WI38 (cell line): Measurements from ENCODE around the gene LMF1.
"Not testable (repeated sequence)": the region's sequence is repeated elsewhere in the genome, so short reads cannot be mapped to it uniquely, and the experiment has no call there.

Source experiments
- H3K4me3 ChIP-seq: 2 replicates; pipeline ENCODE4 v1.5.1; 2011; ENCODE audit warnings: low read depth, mild to moderate bottlenecking, control low read depth, low read length
- TF ChIP-seq, protein P1 (sequence below): IDR thresholded peaks from 2 replicates; pipeline ENCODE4 v1.5.1; 2012; ENCODE audit warnings: low read depth, mild to moderate bottlenecking, control low read depth, low read length

LMF1 gene

DNA sequence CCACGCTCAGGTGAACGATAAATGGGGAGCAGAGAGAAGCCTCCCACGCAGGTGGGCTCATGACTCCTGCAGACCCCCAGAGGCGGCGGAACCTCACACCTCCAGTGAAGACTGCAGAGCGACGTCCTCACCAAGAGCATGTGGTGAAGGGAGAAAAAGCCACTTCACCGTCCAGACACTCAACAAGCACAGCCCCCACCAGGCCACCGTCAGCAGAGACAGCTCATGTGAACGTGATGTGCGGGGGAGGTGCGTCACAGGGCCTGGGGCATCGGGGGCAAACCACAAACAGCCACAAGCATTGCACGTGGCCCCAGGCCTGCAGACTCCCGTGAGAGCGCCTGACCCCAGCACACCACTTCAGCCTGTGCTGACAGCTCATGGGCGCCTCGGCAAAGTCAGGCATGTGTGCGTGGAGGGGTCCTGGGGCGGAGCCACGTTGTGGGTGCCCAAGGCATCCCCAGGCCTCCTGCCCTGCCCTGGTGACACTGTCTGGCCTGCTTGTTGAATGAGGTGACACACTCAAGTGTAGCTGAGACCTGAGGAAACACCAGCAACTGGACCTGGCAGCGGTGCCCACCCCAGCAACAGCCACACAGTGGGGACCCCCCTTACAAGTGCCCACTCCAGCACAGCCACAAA is 19.0 kb downstream of the LMF1 start:
- TF ChIP-seq, protein P1, sequence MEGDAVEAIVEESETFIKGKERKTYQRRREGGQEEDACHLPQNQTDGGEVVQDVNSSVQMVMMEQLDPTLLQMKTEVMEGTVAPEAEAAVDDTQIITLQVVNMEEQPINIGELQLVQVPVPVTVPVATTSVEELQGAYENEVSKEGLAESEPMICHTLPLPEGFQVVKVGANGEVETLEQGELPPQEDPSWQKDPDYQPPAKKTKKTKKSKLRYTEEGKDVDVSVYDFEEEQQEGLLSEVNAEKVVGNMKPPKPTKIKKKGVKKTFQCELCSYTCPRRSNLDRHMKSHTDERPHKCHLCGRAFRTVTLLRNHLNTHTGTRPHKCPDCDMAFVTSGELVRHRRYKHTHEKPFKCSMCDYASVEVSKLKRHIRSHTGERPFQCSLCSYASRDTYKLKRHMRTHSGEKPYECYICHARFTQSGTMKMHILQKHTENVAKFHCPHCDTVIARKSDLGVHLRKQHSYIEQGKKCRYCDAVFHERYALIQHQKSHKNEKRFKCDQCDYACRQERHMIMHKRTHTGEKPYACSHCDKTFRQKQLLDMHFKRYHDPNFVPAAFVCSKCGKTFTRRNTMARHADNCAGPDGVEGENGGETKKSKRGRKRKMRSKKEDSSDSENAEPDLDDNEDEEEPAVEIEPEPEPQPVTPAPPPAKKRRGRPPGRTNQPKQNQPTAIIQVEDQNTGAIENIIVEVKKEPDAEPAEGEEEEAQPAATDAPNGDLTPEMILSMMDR: no peak

DNA sequence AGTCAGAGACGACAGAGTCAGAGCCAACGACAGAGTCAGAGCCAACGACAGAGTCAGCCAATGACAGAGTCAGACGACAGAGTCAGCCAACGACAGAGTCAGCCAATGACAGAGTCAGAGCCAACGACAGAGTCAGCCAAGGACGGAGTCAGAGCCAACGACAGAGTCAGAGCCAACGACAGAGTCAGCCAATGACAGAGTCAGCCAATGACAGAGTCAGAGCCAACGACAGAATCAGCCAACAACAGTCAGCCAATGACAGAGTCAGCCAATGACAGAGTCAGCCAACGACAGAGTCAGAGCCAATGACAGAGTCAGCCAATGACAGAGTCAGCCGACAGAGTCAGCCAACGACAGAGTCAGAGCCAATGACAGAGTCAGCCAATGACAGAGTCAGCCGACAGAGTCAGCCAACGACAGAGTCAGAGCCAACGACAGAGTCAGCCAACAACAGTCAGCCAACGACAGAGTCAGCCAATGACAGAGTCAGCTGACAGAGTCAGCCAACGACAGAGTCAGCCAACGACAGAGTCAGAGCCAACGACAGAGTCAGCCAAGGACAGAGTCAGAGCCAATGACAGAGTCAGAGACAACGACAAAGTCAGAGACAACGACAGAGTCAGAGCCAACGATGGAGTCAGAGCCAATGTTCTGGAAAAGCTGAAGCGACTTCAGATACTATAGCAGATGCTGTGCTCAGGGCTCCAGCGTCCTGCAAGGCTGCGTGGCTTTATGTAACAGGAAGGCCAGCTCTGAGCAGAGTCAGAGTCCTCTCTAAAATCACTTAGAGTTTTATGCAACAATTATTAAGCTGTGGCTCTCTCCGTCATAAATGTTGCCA is 19.8 kb downstream of the LMF1 start:
- H3K4me3 ChIP-seq: not testable (repeated sequence)

More for the DNA sequence above, 19.0 kb downstream of the LMF1 start:
- H3K4me3 ChIP-seq: no peak overlapping the region

DNA sequence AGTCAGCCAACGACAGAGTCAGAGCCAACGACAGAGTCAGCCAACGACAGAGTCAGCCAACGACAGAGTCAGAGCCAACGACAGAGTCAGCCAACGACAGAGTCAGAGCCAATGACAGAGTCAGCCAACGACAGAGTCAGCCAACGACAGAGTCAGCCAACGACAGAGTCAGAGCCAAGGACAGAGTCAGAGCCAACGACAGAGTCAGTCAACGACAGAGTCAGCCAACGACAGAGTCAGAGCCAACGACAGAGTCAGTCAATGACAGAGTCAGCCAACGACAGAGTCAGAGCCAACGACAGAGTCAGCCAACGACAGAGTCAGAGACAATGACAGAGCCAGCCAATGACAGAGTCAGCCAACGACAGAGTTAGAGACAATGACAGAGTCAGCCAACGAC is 22.0 kb downstream of the LMF1 start:
- not testable (repeated sequence) for H3K4me3 ChIP-seq

DNA sequence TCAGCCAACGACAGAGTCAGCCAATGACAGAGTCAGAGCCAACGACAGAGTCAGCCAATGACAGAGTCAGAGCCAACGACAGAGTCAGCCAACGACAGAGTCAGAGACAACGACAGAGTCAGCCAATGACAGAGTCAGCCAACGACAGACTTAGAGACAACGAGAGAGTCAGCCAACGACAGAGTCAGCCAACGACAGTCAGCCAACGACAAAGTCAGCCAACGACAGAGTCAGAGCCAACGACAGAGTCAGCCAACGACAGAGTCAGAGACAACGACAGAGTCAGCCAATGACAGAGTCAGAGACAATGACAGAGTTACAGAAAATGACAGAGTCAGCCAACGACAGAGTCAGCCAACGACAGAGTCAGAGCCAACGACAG is 22.9 kb downstream of the LMF1 start:
- H3K4me3 ChIP-seq: not testable (repeated sequence)

DNA sequence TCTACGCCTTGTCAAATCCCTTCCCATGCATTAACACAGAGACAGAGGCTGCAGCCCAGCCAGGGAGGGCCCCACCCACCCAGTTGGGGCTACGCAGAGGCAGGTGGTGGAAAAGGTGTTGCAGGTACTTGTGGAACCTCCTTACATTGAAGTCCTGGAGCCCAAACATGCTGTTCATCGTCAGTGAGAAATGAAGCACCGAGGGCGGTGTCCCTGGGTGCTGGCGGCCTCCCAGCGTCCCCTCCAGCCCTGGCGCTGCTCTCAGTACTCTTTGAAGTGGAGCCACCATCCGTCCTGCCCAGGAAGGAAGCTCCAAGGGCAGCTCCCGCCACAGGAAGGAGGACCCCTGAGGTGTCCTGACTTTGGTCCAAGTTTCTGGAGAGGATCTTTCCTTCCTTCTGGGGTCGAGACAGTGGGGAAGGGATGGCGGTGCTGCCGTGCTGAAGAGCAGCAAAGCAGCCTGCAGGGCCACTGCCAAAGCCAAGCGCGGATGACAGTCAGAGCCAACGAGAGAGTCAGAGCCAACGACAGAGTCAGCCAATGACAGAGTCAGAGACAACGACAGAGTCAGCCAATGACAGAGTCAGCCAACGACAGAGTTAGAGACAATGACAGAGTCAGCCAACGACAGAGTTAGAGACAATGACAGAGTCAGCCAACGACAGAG is 23.4 kb downstream of the LMF1 start:
- TF ChIP-seq, protein P1: no peak
- no peak overlapping the region for H3K4me3 ChIP-seq

DNA sequence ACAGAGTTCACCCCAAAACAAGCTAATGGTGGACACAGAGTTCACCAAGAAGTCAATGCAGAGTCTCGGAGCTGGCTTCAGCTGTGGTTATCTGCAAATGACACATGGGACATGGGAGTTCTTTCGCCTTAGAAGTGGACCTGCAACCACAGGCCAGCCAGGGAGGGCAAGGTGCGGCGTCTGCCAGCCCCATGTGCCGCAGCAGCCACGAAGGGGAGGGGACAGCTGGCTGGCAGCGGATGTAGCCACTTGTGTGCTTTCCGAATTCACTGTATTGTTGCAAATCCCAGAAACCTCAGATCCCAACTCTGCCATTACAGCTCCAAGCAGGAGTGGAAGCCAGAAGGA is 24.8 kb downstream of the LMF1 start:
- TF ChIP-seq, protein P1: no peak
- H3K4me3 ChIP-seq: no peak overlapping the region

DNA sequence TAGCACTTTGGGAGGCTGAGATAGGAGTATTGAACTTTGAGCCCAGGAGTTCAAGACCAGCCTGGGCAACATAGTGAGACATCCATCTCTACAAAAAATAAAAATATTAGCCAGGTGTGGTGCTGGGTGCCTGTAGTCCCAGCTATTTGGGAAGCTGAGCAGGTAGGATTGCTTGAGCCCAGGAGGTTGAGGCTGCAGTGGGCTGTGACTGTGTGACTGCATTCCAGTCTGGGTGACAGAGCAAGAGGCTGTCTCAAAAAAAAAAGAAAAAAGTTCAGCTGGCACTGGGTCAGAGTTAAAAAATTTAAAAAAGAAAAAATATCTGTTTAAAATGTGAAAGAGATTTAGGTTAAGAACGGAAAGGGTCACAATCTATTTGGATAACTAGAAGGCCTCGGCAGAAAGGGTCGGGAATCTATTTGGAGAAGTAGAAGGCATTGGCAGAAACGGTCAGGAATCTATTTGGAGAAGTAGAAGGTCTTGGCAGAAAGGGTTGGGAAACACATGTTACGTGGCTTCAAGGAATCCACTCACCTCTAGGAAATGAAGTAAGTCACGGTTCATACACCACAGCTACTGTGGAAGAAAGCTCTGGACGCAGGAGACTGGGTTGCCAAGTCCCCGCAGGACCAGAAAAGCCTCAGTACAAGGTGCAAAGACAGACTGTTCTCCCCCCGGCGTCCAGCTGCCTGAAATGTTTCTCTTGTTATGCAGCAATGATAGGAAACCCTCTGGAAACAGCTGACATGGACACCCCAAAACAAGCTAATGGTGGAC is 25.3 kb downstream of the LMF1 start:
- TF ChIP-seq, protein P1: no peak
- H3K4me3 ChIP-seq: no peak overlapping the region

DNA sequence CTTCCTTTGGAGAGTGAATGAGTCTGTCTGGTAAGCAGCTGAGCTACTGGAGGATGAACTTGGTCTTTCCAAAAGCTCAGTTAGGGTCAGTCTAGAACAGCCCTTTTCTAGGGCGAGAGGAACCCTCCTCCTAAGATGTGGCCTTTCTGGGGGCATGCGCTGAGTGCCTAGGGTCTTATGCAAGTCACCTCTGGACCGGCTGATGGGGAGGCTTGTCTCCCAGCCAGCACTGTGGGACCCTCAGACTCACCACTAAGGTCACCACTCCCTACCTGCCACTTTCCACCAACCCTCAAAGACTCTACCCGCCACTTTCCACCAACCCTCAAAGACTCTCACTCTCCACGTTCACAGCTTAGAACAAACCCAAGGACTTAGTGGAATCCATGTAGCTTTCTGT is 26.8 kb downstream of the LMF1 start:
- H3K4me3 ChIP-seq: no peak overlapping the region
- TF ChIP-seq, protein P1: no peak
